WERI-Rb-1 (cell line): Measurements from ENCODE around the gene MRTFB.

Experiments
- DNase-seq: peaks from one replicate; pipeline ENCODE4 v3.0.0-alpha.2; 2020
- H3K27ac ChIP-seq: fragments of 250-450 bp; sonication (Bioruptor Pico); 2 replicates; pipeline ENCODE4 v1.5.1; 2020; ENCODE audit warnings: mild to moderate bottlenecking, moderate library complexity
- H3K27me3 ChIP-seq: fragments of 250-450 bp; sonication (Bioruptor Pico); 2 replicates; pipeline ENCODE4 v1.5.1; 2021; ENCODE audit warnings: mild to moderate bottlenecking, low read depth, moderate library complexity; ENCODE audit not compliant: insufficient read depth, severe bottlenecking
- H3K36me3 ChIP-seq: fragments of 250-450 bp; sonication (Bioruptor Pico); 2 replicates; pipeline ENCODE4 v1.5.1; 2020; ENCODE audit warnings: mild to moderate bottlenecking, moderate library complexity
- H3K4me3 ChIP-seq: 2 replicates; pipeline ENCODE4 v1.5.1; 2011; ENCODE audit warnings: low read depth, mild to moderate bottlenecking, control low read depth, low read length
- H3K9me3 ChIP-seq: fragments of 250-450 bp; sonication (Bioruptor Pico); 2 replicates; pipeline ENCODE4 v1.5.1; 2021; ENCODE audit warnings: mild to moderate bottlenecking, moderate library complexity; ENCODE audit not compliant: severe bottlenecking
- CTCF ChIP-seq: IDR thresholded peaks from 2 replicates; pipeline ENCODE4 v1.5.1; 2011; ENCODE audit warnings: low read depth, mild to moderate bottlenecking, control low read depth, inconsistent platforms, low read length

The MRTFB gene

GRCh38 chr16:14306485-14307058 is 235.5 kb downstream of the MRTFB start:
- H3K36me3 ChIP-seq: no peaks in the 10 kb centered on the region
- H3K27me3 ChIP-seq: no peaks in the 10 kb centered on the region
- H3K4me3 ChIP-seq: no peak overlapping the region
- H3K9me3 ChIP-seq: no peaks in the 10 kb centered on the region
- TF ChIP-seq CTCF: no peak
- DNase-seq: no peak
- no peak overlapping the region for H3K27ac ChIP-seq

- Histone ChIP-seq H3K27ac (no peak overlapping the region), H3K4me3 (no peak overlapping the region)
These were observed 236.0 kb downstream of the MRTFB start for GRCh38 chr16:14307059-14307526.

GRCh38 chr16:14307527-14308367 is 236.6 kb downstream of the MRTFB start:
- Histone ChIP-seq H3K36me3 (no peaks in the 10 kb centered on the region), H3K9me3 (no peaks in the 10 kb centered on the region), H3K27ac (no peak overlapping the region), H3K27me3 (no peaks in the 10 kb centered on the region), H3K4me3 (no peak overlapping the region)
- no peak for TF ChIP-seq CTCF
- DNase-seq: no peak

More at GRCh38 chr16:14307059-14307526, 236.0 kb downstream of the MRTFB start:
- H3K9me3 ChIP-seq: no peaks in the 10 kb centered on the region
- no peaks in the 10 kb centered on the region for H3K27me3 ChIP-seq
- no peak for DNase-seq
- no peaks in the 10 kb centered on the region for H3K36me3 ChIP-seq
- TF ChIP-seq CTCF: no peak

- TF ChIP-seq CTCF: no peak
- Histone ChIP-seq H3K9me3 (no peaks in the 10 kb centered on the region), H3K4me3 (no peak overlapping the region), H3K27me3 (no peaks in the 10 kb centered on the region), H3K27ac (no peak overlapping the region), H3K36me3 (no peaks in the 10 kb centered on the region)
- no peak for DNase-seq
These were observed 237.2 kb downstream of the MRTFB start for GRCh38 chr16:14308368-14308723.

GRCh38 chr16:14309001-14309886 is 238.1 kb downstream of the MRTFB start:
- no peak for DNase-seq
- Histone ChIP-seq H3K27me3 (no peaks in the 10 kb centered on the region), H3K36me3 (no peaks in the 10 kb centered on the region), H3K27ac (no peak overlapping the region), H3K9me3 (no peaks in the 10 kb centered on the region), H3K4me3 (no peak overlapping the region)
- no peak for TF ChIP-seq CTCF
